K562 (cell line): ENCODE data around the gene ZNF837. TPM values are rescaled to one million over a fixed set of nuclear protein-coding genes. Genes with fewer than 3 reads are reported as not detected.

Experiments
- CBX8 ChIP-seq: fragments of 200-600 bp; sonication (generic); IDR thresholded peaks from 2 replicates; pipeline ENCODE4 v1.6.1; 2012; ENCODE audit warnings: borderline replicate concordance, mixed run types, low read depth, mild to moderate bottlenecking, moderate library complexity, mixed read lengths, low read length, control low read depth, inconsistent platforms; ENCODE audit not compliant: poor library complexity, severe bottlenecking; ENCODE audit errors: extremely low read depth
- FOSL1 ChIP-seq: fragments of 200-800 bp; sonication (Bioruptor generic); conservative IDR thresholded peaks from 2 replicates; pipeline ENCODE4 v1.6.1; 2016; ENCODE audit warnings: missing genetic modification characterization, missing compliant biosample characterization
- HLTF ChIP-seq: fragments of 450-650 bp; IDR thresholded peaks from 2 replicates; pipeline ENCODE4 v1.6.1; 2016
- IFI16 ChIP-seq: fragments of 250-450 bp; sonication (Bioruptor Pico); IDR thresholded peaks from 2 replicates; pipeline ENCODE4 v2.1.2; 2022; ENCODE audit warnings: mild to moderate bottlenecking, inconsistent platforms
- POLR2A ChIP-seq: fragments of 450-650 bp; conservative IDR thresholded peaks from 2 replicates; pipeline ENCODE4 v1.6.1; 2016
- RBM39 ChIP-seq: fragments of 200-400 bp; formaldehyde crosslinking; optimal IDR thresholded peaks from 2 replicates; pipeline ENCODE3; 2018; ENCODE audit warnings: low read depth, low read length
- YY1 ChIP-seq, 3 experiments: IDR thresholded peaks; 2 replicates each; pipeline ENCODE4 v1.6.1; 2011; ENCODE audit warnings: low read length in 2 of 3, mild to moderate bottlenecking in 2 of 3, moderate library complexity in 2 of 3, borderline replicate concordance in 1 of 3, control low read depth in 1 of 3, low read depth in 1 of 3; ENCODE audit not compliant: insufficient read depth in 3 of 3, insufficient replicate concordance in 2 of 3, control insufficient read depth in 1 of 3, insufficient read length in 1 of 3; ENCODE audit errors: extremely low read depth in 1 of 3
- polyA plus RNA-seq, 8 experiments: library from polyadenylated mRNA; depleted of rRNA in 4 of 8; stranded (reverse) in 5 of 8; unstranded in 3 of 8; fragments of >200 nt; fragmentation: Nextera tagmentation in 2 of 8; fragmentation: Illumina TruSeq in 1 of 8; extraction: Ambion mirVana in 2 of 8; extraction: Trizol in 1 of 8; gene quantifications; 2 replicates each; pipeline versions ENCODE4 v1.2.1 to v1.2.3, GENCODE V29; 2011 to 2014; ENCODE audit warnings: inconsistent platforms in 1 of 8, missing spikeins in 1 of 8
- total RNA-seq, 7 experiments: library from RNA; depleted of rRNA in 6 of 7; stranded (reverse); fragments of >200 nt in 6 of 7; fragmentation: Illumina TruSeq in 2 of 7; extraction: Trizol in 2 of 7; gene quantifications; 2 replicates each; pipeline versions ENCODE4 v1.2.1 to v1.2.3, GENCODE V29; 2011 to 2021; ENCODE audit warnings: low replicate concordance in 1 of 7
- TF ChIP-seq, protein P1 (sequence below): fragments of 450-650 bp; IDR thresholded peaks from 2 replicates; pipeline ENCODE4 v1.6.1; 2016; ENCODE audit warnings: low read depth

Gene ZNF837
- total and polyA plus RNA-seq, 9 of the 15 experiments (the other 6 are each of a cell fraction or from before 2014, with no cell fraction given) = 0.11 to 2.1 (median 0.57) TPM; not detected in 4

DNA sequence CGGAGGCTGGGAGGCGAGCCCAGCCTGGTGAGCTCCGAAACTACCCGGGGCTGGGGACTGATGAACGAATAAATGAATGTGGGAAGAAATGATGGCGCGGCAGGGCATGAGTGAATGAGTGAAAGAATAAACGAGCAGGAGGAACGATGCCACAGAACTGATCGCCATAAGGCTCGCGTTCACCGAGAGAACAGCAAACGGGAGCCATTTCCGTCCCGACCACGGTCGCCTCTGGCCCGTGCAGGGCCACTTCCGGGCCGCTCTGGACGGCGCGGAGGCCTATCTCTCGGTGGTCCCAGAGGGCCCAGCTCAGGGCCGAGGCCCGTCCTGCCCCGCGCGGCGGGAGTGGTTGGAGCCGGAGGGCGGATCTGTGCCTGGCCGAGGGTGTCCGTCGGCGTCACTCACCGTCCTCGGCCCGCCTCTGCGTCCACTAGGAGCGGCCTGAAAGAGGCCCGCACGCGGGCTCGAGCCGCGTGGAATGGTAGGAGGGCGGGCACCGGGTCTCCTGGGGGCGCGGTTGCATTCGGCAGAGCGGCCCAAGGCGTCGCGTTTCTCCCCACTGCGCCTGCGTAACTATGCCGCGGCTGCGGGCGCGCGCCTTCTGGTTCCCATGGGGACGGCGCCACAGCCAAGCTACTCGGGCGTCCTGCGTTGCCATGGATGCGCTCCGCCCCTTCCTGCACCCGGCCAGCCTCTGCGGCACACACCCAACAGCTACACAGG, 18.4 kb downstream of the ZNF837 start, which contains the start of gene ZNF497 (continued):
- TF ChIP-seq YY1 (IDR thresholded peaks at IDR 0.05; ENCODE audit: borderline replicate concordance in 1 of 3, control insufficient read depth in 1 of 3, extremely low read depth in 1 of 3, insufficient read depth in 3 of 3, insufficient read length in 1 of 3, insufficient replicate concordance in 2 of 3, low read depth in 1 of 3, low read length in 2 of 3) (peak; percentile 48 to 90 (median 79)), POLR2A (peak; percentile 95), CBX8 (no peak), RBM39 (no peak), HLTF (peak; percentile 88), FOSL1 (tag) (no peak), IFI16 (CRISPR knock-in tag) (no peak)
- TF ChIP-seq, protein P1, sequence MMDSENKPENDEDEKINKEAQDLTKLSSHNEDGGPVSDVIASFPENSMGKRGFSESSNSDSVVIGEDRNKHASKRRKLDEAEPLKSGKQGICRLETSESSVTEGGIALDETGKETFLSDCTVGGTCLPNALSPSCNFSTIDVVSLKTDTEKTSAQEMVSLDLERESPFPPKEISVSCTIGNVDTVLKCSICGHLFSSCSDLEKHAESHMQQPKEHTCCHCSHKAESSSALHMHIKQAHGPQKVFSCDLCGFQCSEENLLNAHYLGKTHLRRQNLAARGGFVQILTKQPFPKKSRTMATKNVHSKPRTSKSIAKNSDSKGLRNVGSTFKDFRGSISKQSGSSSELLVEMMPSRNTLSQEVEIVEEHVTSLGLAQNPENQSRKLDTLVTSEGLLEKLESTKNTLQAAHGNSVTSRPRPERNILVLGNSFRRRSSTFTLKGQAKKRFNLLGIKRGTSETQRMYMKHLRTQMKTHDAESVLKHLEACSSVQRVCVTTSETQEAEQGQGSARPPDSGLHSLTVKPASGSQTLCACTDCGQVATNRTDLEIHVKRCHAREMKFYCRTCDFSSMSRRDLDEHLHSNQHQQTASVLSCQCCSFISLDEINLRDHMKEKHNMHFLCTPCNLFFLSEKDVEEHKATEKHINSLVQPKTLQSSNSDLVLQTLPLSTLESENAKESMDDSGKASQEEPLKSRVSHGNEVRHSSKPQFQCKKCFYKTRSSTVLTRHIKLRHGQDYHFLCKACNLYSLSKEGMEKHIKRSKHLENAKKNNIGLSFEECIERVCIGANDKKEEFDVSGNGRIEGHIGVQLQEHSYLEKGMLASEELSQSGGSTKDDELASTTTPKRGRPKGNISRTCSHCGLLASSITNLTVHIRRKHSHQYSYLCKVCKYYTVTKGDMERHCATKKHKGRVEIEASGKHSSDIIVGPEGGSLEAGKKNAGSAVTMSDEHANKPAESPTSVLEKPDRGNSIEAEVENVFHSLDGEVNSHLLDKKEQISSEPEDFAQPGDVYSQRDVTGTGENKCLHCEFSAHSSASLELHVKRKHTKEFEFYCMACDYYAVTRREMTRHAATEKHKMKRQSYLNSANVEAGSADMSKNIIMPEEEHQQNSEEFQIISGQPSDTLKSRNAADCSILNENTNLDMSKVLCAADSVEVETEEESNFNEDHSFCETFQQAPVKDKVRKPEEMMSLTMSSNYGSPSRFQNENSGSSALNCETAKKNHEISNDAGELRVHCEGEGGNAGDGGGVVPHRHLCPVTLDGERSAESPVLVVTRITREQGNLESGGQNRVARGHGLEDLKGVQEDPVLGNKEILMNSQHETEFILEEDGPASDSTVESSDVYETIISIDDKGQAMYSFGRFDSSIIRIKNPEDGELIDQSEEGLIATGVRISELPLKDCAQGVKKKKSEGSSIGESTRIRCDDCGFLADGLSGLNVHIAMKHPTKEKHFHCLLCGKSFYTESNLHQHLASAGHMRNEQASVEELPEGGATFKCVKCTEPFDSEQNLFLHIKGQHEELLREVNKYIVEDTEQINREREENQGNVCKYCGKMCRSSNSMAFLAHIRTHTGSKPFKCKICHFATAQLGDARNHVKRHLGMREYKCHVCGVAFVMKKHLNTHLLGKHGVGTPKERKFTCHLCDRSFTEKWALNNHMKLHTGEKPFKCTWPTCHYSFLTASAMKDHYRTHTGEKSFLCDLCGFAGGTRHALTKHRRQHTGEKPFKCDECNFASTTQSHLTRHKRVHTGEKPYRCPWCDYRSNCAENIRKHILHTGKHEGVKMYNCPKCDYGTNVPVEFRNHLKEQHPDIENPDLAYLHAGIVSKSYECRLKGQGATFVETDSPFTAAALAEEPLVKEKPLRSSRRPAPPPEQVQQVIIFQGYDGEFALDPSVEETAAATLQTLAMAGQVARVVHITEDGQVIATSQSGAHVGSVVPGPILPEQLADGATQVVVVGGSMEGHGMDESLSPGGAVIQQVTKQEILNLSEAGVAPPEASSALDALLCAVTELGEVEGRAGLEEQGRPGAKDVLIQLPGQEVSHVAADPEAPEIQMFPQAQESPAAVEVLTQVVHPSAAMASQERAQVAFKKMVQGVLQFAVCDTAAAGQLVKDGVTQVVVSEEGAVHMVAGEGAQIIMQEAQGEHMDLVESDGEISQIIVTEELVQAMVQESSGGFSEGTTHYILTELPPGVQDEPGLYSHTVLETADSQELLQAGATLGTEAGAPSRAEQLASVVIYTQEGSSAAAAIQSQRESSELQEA = no peak; the same call in 1 of the 2 replicates
